Right atrium auricular region (tissue), 2 donors: ENCODE results near the gene MYO16. TPM values are rescaled to one million over a fixed set of nuclear protein-coding genes. Genes with fewer than 3 reads are reported as not detected.

ENCODE experiments used
- DNase-seq: peaks from one replicate; pipeline ENCODE4 v3.0.0-alpha.2; 2019; ENCODE audit warnings: low spot score
- H3K27ac ChIP-seq, 2 donors: fragments of 200-600 bp; sonication (generic); 1 replicate in 1 of 2; 2 replicates in 1 of 2; pipeline ENCODE4 v1.5.1; 2016 to 2019
- H3K27me3 ChIP-seq, 2 donors: fragments of 200-600 bp; sonication (generic); one replicate each; pipeline versions ENCODE4 v1.5.1 to v1.6.0; 2017 to 2019
- H3K36me3 ChIP-seq: fragments of 200-600 bp; sonication (generic); one replicate; pipeline ENCODE4 v1.5.1; 2016
- H3K4me1 ChIP-seq, 2 donors: fragments of 200-600 bp; sonication (generic); one replicate each; pipeline versions ENCODE4 v1.5.1 to v1.6.0; 2017 to 2019
- H3K4me3 ChIP-seq, 2 donors: fragments of 200-600 bp; sonication (generic); 1 replicate in 1 of 2; 2 replicates in 1 of 2; pipeline ENCODE4 v1.5.1; 2017 to 2019; ENCODE audit warnings: mild to moderate bottlenecking in 1 of 2, moderate library complexity in 1 of 2
- H3K9me3 ChIP-seq, 2 donors: fragments of 200-600 bp; sonication (generic); one replicate each; pipeline ENCODE4 v1.5.1; 2019
- CTCF ChIP-seq, 2 donors: fragments of 200-600 bp; sonication (generic); IDR thresholded peaks; one replicate each; pipeline ENCODE4 v1.5.1; 2019; ENCODE audit warnings: antibody characterized with exemption in 2 of 2
- total RNA-seq, 2 donors: library from RNA; depleted of rRNA; stranded (reverse); fragments of >200 nt; gene quantifications; one replicate each; pipeline ENCODE4 v1.1.0, GENCODE V29; 2016

The MYO16 gene
- total RNA-seq, 2 donors from 2014 or later: 1.1 to 1.8 TPM

- H3K27me3 ChIP-seq: no peaks in the 10 kb centered on the region
- no peaks in the 10 kb centered on the region for H3K4me1 ChIP-seq
- DNase-seq: no peak
These were observed 300.3 kb downstream of the MYO16 start for GRCh38 chr13:108929532-108930206.

GRCh38 chr13:108932196-108932595 is 302.8 kb downstream of the MYO16 start:
- H3K4me3 ChIP-seq: no peak overlapping the region
- no peak for TF ChIP-seq CTCF (IDR thresholded peaks at IDR 0.05)
- H3K4me1 ChIP-seq: no peaks in the 10 kb centered on the region
- no peak for DNase-seq
- H3K36me3 ChIP-seq: no peaks in the 10 kb centered on the region
- H3K9me3 ChIP-seq: peaks cover 0 to 2% of the 10 kb centered on the region in 2 donors
- H3K27ac ChIP-seq: no peak overlapping the region
- H3K27me3 ChIP-seq: no peaks in the 10 kb centered on the region

More at GRCh38 chr13:108929532-108930206, 300.3 kb downstream of the MYO16 start:
- Histone ChIP-seq H3K27ac (no peak overlapping the region), H3K9me3 (no peaks in the 10 kb centered on the region), H3K4me3 (no peak overlapping the region), H3K36me3 (no peaks in the 10 kb centered on the region)
- TF ChIP-seq CTCF (IDR thresholded peaks at IDR 0.05): no peak

DNA sequence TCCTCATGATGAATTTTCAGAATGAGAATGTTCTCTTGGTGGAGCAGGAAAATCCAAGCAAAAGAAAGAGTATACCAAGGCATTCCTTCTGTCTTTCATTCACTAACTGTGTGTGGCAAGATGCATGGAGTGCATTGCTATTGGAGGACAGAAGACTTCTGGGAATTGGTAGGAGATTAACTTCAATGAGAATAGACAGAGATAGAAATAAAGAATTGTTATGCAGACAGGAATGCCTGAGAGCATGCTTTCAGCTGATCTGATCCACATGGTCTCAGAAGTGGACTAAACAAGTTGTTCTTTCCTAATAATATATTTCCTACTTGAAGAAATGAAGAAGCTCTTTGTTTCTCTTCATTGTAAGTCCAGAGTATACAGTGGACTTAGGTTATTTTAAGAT is 303.6 kb downstream of the MYO16 start:
- no peak for DNase-seq
- no peak overlapping the region for H3K4me3 ChIP-seq
- no peaks in the 10 kb centered on the region for H3K27me3 ChIP-seq
- H3K9me3 ChIP-seq: peaks cover 0 to 6% of the 10 kb centered on the region in 2 donors
- TF ChIP-seq CTCF (IDR thresholded peaks at IDR 0.05): no peak
- no peak overlapping the region for H3K27ac ChIP-seq
- H3K36me3 ChIP-seq: no peaks in the 10 kb centered on the region
- H3K4me1 ChIP-seq: no peaks in the 10 kb centered on the region

DNA sequence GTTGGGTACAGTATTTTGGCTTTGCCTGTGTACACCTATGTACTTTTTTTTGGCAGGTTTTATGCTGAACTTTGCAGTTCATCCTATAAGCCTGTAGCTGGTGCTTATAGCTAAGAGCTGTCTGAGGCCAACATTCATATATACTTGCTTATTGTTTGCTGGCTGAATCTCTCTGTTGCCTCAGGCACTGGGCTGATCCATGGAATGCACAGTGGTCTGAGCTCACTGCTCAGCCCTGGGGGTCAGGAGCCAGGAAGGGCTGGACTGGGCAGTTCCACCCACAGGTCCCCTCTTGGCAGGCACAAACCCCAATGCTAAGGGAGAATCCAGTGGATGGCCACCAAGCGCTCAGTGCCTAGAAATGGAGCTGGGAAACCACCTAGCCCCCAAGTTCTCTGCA is 308.7 kb downstream of the MYO16 start:
- no peak overlapping the region for H3K4me3 ChIP-seq
- H3K4me1 ChIP-seq: no peaks in the 10 kb centered on the region
- no peaks in the 10 kb centered on the region for H3K36me3 ChIP-seq
- no peak for TF ChIP-seq CTCF (IDR thresholded peaks at IDR 0.05)
- peaks cover 0 to 6% of the 10 kb centered on the region in 2 donors for H3K9me3 ChIP-seq
- DNase-seq: no peak
- H3K27me3 ChIP-seq: no peaks in the 10 kb centered on the region
- H3K27ac ChIP-seq: no peak overlapping the region

DNA sequence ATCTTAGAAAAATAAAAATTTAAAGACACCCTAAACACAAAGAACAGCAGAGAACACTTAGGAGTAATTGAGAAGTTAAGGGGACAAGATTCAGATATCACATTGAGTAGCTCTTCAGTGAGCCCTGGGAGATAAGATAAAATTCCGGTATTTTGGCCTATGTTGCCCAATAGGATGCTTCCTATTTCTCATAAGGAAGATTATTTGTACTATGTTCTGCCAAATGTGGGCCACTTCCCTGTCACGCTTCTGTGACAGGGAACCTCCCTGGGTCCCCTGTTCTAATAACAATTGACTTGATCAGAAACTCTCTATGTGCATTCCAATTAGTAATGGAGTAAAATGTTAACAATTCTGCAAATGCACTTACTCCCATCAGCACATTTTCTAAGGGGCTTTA is 310.7 kb downstream of the MYO16 start:
- no peak for DNase-seq
- Histone ChIP-seq H3K4me3 (no peak overlapping the region), H3K4me1 (no peaks in the 10 kb centered on the region), H3K36me3 (no peaks in the 10 kb centered on the region), H3K9me3 (peaks cover 0 to 6% of the 10 kb centered on the region in 2 donors), H3K27me3 (no peaks in the 10 kb centered on the region), H3K27ac (no peak overlapping the region)
- no peak for TF ChIP-seq CTCF (IDR thresholded peaks at IDR 0.05)

DNA sequence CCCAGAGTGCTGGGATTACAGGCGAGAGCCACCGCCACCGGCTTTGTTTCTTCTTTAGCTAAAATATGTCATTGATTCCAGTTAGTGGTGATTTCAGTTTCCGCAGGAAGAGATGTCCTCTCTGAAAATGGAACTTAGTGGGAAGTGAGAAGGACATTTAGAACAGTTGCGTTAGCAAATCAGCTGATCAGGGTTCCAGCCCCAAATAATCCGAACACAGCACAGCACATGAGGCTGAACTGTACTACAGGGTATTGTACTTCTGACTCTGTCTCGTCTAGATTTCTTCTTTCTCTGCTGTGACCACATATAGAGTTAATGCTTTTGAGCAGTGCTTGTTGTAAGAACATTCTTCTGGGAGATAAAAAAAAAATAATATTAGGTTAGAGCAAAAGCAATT is 314.4 kb downstream of the MYO16 start:
- Histone ChIP-seq H3K4me3 (no peak overlapping the region), H3K4me1 (peaks cover 0 to 4% of the 10 kb centered on the region in 2 donors), H3K27me3 (no peaks in the 10 kb centered on the region), H3K9me3 (no peaks in the 10 kb centered on the region), H3K27ac (no peak overlapping the region), H3K36me3 (no peaks in the 10 kb centered on the region)
- TF ChIP-seq CTCF (IDR thresholded peaks at IDR 0.05): no peak
- no peak for DNase-seq
